ENCODE data around the gene SLC7A8.

SLC7A8 gene

DNA sequence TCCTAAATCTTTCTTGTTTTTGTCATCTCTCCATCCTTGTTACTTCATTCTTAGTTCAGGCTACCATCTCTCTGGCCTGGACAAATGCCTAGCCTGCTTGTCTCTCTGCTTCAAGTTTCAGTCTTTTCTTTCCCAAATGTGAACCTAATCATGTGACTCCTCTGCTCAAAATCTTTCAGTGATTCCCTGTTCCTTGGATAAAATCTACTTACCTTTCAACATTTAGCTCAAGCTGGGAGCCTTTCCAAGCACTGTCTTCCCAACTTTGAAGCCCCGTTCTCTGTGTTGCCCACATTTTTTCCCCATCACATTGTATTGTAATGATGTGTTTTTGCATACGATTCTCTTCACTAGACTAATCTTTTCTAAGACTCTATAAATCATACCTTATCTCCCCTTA, 24.7 kb downstream of the SLC7A8 start:
- no peak for DNase-seq (ENCODE audit: low read depth)

DNA sequence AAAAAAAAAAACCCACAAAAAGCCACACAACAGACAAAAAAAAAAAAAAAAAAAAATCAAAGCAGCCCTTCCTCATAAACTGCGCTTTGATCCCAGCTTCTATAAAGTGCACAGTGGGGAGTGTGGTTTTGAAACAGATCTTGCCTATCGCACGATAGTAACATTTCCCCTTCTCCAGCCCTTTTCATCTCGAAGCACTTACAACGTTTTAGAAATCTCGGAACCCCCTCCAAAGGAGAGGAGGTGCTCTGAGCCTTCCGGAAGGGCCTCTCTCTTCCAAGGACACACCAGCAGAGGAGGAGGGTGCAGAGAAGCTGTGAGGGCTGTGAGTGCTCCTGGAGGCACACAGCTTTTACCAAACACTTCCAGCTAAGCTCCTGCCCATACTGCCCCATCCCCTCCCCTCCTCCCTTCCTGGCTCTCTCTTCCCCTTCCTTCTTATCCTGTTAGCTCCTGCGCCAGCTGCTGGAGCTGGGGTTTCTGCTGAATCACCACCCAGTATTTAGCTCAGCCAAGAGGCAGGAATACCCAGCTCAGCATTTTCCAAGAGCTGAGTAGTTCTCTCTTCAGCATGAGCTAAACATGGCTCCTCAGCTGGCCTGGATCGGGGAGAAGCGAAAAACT, 28.4 kb downstream of the SLC7A8 start:
- DNase-seq (ENCODE audit: low read depth): no peak

DNA sequence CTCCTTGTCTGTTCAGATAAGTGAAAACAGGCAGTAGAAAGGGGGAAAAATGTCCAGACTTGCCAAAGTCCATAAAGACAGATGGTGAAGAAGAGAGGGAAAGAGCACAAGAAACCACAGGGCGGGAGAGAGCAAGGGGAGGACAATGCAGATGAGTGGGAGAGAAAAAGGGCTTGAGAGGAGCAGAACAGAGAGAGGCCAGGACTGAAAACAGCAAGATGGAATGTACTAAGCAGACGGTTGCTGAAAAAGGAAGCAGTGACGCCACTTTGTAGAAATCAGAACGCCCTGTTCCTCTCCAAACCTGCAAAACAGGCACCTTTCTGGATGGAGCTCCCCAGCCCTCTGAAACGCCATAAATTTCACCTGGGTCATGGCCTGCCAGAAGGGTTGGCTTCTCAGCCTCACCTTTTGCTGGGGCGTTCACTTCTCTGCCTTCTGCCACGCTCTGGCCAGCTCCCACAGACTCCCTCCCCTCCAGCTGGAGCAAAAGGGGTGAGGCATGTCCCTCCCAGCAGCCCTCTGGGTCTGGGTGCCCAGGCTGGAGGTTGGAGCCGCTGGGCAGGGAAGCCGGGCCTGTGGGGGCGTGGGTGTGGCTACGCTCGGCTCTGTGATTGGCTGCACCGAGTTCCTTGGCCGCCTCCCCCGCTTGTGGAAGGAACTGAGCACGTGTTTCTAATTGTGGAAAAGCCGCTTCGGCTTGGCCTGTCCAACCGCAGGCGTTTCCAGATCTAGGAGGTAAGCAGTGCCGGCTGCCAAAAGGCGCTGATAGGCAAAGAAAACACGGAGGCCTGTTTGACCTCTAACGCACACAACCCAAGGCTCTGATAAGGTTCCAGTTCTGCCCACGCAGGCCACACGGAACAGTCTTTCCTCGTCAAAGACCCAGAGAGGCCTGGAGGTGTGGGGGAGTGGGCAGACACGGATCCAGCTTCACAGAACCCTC, 29.3 kb downstream of the SLC7A8 start:
- DNase-seq (ENCODE audit: low read depth): no peak

DNA sequence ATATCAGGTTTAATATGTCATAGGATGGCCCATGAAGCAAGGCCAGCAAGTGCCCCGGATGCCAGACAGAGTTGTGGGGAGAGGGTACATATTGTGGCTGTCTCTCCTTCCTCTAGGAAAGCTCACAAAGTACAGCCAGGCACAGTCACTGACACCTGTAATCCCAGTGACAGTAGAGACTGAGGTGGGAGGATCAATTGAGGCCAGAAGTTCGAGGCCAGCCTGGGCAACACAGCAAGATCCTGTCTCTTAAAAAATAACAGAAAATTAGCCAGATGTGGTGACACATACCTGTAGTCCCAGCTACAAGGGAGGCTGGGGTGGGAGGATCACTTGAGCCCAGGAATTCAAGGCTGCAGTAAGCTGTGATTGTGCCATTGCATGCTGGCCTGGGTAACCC, 32.1 kb downstream of the SLC7A8 start:
- no peak for DNase-seq (ENCODE audit: low read depth)

DNA sequence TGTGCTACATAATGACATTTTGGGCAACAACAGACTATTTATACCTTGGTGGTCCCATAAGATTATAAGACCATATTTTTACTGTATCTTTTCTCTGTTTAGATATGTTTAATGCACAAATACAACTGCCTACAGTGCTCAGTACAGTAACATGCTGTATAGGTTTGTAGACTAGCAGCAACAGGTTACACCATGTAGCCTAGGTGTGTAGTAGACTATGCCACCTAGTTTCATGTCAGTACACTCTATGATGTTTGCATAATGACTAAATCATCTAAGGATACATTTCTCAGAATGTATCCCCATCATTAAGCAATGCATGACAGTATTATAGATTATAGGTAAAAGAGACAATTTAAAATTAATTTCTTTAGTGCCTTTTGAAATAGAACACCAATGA, 33.7 kb downstream of the SLC7A8 start:
- no peak for DNase-seq (ENCODE audit: low read depth)

DNA sequence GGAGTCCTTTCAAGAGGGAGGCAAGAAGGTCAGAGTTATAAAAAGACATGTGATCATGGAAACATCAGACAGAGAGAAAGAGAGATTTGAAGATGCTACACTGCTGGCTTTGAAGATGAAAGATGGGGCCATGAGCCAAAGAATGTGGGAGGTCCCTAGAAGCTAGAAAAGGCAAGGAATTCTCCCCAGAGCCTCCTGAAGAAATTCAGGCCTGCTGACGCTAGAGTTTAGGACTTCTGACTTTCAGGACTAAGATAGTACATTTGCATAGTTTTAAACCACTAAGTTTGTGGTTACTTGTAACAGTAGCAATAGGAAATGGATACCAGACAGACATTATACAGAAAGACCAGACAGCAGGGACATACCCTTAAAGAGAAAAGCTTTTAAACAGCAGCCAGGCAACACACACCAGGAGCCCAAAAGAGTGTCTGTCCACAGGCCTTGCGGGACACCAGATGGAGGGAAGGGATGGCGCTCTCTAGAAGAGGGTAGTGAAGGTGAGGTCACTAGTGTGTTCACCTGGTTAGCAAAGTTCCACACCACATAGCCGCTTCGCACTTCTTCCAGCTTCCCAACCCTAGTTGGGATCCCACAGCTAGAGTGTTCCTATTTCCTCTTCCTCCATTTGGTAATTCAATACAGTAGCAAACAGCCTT, 34.7 kb downstream of the SLC7A8 start:
- no peak for DNase-seq (ENCODE audit: low read depth)

DNA sequence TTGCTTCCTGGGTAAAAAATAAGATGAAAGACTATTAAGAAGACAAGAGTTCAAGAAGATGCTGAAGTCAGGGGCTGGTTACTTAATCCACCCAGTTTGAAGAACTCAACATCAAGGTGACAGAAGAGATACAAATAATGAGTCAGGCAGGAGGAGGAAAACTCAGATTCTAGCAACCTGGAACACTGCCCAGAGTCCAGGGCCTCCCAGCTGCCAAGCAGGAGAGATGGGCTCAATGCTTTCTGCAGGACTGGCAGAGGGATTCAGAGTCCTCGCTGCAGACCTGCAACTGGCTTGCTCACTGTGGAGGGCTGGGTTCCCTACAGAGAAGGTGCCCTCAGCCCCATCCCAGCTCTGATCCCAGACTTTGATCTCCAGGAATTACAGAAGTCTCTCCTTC, 35.8 kb downstream of the SLC7A8 start:
- no peak for DNase-seq (ENCODE audit: low read depth)

DNA sequence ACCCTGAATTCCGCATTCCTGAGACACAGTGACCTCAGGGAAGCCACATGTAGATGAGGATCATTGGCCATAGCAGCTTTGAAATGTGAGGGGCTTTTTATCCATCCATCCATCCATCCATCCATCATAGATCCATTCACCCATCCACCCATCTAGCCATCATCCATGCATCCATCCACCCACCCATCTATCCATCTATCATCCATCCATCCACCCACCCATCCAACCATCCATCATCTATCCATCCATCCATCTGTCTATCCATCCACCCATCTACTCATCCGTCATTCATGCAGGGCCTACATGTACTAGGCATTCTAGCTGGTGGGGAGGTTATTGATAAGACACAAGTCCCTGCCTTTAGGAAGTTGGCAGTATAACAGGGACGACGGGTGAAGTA, 36.5 kb downstream of the SLC7A8 start:
- no peak for DNase-seq (ENCODE audit: low read depth)

DNA sequence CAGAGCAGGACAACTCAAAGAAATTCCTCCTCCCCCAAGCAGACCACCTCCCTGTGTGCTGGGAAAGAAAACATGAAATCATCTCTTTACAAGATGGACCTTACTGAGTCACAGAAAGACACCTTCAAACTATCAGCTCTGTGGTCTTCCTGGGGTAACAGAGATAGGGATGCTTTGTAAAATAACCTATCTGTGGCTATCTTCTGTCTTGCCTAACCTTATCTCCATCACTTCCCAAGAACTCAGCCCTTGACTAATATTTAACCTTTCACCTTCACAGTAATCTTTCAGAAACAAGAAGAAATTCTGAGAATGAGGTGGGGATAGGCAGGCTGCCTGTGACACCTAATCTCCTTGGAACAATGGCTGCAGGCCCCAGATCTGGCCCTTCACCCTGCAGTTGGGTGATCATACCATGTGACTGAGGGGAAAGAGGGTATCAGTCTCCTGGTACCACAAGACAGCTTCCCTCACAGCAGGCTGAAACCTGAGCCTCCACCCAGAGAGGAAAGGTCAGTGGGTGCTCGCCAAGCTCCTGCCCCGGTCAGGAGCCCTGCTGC, 37.0 kb downstream of the SLC7A8 start:
- no peak for DNase-seq (ENCODE audit: low read depth)

DNA sequence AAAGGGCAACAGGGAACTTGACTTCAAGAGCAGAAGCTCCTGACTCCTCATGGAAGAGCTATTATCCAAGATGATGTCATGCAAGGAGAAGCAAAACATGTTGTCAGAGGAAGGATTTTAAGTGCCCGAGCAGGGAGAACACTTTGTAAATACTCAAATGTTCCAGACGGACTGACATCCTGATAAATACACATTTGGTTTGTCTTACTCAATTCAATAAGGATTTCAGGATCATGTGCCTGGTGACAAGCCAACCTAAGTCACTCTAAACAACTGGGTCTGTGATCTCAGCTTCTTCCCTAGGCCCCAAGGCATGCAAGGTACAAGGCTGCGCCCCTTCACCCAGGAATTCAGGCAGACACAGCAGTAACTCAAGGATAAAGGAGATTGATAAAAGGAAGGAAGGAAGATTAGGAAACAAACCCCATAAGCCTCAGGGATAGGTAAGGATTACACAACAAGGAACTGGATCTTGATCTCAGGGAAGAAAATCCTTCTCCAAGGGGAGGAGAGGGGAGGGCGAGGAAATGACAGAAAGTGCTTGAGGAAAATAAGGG, 37.6 kb downstream of the SLC7A8 start:
- no peak for DNase-seq (ENCODE audit: low read depth)

DNA sequence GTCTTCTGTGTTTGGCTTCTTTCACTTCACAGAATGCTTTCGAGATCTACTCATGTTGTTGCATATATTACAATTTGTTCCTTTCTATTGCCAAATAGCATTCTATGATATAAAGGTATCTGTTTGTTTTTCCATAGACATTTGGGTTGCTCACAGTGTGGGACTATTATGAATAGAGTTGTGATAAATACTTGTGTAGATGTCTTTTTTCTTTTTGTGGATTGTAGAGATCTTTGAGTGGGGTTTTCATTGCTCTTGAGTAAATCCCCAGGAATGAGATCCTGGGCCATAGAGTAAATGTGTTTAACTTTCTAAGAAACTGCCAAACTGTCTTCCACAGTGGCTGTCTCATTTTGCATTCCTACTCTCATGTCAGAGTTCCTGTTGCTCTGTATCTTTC, 39.5 kb downstream of the SLC7A8 start:
- no peak for DNase-seq (ENCODE audit: low read depth)

DNA sequence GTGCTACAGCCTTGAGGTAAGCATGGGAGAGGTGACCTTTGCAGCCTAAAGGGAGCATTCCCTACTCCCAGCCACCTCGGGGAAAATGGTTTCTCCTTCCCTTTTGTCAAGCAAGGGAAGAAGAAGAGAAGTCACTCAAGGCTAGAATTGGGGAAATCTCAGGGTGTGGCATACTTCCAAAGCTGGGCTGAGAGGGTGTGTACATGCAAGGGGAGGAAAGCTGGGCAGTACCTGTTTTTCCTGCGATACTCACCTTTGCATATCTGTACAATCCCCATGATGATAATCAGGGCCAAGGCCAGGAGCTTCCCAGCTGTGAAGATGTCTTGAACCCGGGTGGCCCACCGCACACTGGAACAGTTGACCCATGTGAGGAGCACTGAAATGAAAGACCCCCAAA, 40.6 kb downstream of the SLC7A8 start:
- DNase-seq (ENCODE audit: low read depth): no peak

DNA sequence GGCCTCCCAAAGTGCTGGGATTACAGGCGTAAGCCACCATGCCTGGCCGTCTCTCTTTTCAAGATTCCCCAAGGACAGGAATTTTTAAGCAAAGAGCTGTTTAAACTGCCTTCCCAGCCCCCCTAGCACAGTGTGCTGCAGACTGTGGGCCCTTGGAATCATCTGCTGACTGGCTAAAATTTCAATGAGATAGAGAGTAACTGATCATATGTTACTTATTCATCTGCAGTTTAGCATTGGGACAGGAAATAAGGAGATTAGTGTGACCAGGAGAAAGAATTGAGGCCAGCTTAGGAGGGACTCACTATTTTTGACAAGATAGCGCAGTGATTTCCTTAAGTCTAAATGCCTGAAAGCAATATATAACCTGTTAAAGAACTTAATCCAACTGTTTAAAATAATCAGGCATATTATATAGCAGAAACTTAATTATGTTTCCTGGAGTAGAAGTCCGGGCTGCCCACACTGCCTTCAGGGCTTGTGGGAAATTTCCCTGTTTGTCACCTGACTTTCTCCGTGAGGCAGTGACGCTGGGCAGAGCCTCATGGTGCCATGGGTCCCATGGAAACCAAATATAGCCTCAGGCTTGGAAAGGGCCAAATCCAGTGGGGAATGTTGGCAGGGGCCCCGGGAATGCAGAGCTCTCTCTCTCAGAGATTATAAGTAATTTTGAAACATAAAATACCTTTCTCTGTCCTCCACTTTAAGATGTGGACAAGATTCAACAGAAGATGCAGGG, 41.6 kb downstream of the SLC7A8 start:
- no peak for DNase-seq (ENCODE audit: low read depth)

DNA sequence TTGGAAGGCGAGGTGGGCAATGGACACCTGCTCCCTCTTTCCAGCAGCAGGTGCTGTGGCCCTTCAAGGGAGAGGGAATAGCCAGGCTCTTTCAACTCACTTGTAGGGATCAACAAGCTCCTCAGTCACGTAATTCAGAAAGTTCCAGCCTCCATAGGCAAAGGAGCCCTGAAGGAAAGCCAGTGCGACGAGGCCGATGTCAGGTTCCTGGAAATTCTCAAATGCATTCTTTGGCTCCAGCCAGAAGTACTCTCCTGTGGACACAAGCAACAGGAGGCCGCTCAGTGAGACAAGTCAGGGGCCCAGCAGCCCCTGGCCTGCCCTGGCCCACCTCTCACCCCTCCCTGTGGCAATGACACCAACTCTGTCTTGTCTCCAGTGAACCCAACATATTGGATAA, 43.1 kb downstream of the SLC7A8 start:
- DNase-seq (ENCODE audit: low read depth): no peak

DNA sequence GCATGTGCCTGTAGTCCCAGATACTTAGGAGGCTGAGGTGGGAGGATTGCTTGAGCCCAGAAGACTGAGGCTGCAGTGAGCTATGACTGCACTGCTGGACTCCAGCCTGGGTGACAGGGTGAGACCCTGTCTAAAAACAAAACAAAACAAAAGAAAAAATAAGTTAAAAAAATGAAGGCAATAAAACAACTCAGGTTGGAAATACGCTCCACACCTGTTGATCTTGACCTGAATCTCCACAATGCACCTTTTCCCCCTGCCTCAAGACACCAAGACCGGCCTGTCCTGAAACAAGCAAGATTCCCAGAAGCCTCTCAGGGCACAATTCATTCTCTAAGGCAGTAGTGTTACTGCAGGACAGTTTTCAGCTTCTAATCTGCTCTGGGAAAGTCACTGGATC, 43.6 kb downstream of the SLC7A8 start:
- DNase-seq (ENCODE audit: low read depth): no peak

DNA sequence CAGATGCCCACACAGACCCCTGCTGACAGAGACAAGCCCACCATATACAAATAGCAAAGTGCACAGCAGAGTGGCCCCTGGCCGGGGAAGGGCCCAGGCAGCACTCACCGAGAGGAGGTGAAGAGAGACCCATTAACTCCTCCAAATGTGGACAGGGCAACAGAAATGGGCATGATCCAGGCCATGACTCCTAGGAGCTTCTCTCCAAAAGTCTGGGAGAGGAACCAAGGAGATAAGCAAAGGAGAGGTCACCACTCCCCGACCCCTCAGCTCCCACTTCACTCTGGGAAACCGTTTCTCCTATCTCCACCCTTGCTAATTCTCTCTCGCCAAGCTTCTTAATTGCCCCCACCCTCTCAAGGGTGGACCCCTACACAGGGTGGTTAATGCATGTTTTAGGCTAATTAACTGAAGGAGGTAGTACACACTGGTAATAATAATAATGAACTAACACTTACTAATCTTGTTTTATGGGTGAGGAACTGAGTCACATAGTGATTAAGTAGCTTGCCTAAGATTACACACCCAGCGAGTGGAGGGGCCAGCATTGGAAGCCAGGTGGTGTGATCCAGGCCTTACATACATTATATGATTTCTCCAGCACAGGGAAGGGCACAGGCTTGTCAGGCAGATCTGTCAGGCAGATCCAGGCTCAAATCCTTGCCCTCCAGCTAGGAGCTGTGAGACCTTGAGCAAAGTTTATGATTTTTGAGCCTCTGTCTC, 45.5 kb downstream of the SLC7A8 start:
- DNase-seq (ENCODE audit: low read depth): no peak

DNA sequence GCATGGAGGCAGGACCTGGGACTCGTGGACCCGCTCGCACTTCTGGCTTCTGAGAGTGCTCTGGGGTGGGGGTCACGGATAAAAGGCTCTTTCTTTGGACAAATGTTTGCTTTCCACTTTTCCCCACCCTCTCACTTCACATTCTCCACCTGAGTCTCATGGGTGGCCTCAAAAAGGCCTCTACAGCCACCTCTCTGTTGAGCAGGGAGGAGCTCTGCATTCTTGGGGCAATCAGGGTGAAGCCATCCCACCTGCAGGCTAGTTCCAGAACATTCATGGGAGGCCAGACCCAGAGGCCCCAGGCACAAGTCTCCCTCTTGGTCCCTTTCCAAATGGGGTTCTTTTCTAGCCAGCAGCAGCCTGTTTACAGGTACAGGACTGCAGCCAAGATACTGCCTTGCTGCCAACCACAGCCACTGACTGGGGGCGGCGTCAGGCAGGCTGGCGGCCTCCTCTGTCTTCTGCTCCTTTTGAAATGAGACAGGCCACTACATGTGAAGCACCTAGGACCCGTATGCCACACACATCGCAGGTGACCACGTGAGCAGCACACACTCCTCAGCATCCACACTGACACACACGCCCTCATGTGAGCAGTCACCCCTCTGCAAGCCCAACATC, 46.2 kb downstream of the SLC7A8 start:
- no peak for DNase-seq (ENCODE audit: low read depth)

DNA sequence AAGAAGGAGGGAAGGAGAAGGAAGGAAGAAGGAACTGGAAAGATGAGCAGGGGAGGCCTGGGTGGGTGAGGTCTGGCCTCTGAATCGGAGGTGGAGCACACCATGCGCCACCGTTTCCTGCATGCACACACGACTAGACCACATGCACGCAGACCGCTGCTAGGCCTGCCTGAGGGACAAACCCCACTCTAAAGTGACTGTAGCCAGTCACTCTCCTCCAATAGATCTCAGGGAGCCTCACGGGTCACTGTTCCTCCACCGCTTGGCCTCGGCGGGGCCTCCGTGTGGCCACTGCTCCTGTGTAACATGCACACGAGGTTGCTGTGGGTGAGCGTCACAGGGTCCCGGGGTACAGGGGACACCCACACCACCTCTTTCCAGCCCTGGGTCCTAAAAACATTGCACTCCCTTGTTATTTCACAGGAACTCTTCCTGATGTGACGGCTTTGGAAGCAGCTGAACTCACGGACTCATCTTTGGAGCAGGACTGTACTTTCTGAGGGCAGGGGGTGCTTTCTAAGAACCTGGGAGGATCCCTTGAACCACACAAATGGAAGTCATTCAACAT, 46.8 kb downstream of the SLC7A8 start:
- DNase-seq (ENCODE audit: low read depth): no peak

DNA sequence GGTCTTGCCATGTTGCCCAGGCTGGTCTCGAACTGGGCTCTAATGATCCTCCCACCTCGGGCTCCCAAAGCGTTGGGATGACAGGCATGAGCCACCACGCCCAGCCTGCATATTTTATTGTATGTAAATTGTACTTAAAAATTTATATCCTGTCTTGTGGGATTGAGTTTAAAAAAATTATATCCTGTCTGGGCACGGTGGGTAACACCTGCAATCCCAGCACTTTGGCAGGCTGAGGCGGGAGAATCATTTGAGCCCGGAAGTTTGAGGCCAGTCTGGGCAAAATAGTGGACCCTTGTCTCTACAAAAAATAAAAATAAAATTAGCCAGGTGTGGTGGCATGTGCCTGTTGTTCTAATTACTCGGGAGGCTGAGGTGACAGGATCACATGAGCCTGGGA, 50.5 kb downstream of the SLC7A8 start:
- DNase-seq (ENCODE audit: low read depth): no peak

DNA sequence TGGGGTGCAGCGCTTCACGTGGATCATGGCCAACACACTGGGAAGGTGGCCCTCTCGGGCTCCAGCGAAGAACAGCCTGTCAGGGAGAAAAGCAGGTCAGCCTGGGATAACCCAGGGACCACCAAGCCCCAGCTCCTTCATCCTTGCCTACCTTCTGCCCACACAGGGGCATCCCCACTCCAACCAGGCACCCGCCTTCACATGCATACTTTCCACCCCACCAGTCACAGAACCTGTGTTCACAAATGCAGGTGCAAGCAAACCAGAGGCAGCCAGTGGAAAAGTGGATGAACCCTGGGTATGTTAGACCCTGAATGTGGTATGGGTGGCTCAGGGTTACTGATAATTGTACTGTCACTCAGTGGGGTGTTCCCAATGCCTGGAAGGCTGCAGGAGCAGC, 52.0 kb downstream of the SLC7A8 start:
- DNase-seq (ENCODE audit: low read depth): no peak
